ENCODE measurements around the gene KCNC2. TPM values are rescaled to one million over a fixed set of nuclear protein-coding genes. Genes with fewer than 3 reads are reported as not detected.

KCNC2 gene
- polyA plus RNA-seq, 4 donors = 0.51 to 0.66 (median 0.57) TPM

DNA sequence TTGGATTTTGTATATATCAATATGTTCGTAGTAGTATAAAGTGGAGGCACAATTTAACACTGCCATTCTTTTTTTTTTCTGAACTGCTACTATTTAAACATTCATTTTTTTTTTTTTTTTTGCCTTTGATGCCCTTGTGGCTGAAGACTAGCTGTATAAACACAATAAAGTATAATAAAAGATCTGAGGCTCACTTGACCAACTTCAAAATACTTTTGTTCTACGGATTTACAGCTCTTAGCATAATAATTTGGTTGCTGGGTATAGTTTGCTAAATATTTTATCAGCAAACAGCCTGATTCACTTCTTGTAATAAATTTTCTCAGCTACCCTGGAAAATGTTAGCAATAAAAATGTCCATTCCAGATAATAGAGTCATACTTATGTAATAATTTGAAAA lies 128.3 kb downstream of the KCNC2 start:
- DNase-seq (ENCODE audit: low read depth in 4 of 4, low spot score in 3 of 4) = no peak

DNA sequence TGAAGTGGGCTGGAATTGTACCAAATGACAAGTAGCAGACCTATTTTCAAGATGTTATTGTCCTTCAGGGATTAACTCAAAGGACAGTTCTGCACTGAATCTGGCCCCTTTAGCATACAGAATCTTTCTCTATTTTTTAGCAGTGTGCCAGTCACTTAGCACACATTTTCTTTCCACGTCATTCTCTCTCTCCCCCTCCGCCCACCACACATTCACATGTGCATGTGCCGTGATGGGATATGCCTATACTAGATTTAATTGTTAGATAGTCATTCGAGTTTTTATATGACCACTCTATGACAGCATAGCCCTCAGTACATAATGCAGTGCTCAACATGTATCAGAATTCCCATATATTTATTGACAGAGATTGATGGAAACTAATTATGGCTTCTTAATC lies 129.1 kb downstream of the KCNC2 start:
- DNase-seq (ENCODE audit: low read depth in 4 of 4, low spot score in 3 of 4) = no peak

DNA sequence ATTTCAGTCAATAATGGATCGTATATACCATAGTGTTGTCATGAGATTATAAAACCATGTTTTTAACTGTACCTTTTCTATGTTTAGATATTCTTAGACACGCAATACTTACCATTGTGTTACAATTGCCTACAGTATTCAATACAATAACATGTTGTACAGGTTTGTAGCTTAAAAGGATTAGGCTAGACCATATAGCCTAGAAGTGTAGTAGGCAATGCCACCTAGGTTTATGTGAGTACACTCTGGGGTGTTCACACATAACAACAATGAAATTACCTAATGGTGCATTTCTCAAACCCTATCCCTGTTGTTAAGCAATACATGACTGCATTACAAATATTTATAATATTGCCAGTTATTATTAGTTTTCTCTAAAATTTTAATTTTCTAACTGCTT lies 144.2 kb downstream of the KCNC2 start:
- no peak for DNase-seq (ENCODE audit: low read depth in 4 of 4, low spot score in 3 of 4)

GRCh38 chr12:75062691-75063090 lies 146.9 kb downstream of the KCNC2 start:
- DNase-seq (ENCODE audit: low read depth in 4 of 4, low spot score in 3 of 4) = no peak

DNA sequence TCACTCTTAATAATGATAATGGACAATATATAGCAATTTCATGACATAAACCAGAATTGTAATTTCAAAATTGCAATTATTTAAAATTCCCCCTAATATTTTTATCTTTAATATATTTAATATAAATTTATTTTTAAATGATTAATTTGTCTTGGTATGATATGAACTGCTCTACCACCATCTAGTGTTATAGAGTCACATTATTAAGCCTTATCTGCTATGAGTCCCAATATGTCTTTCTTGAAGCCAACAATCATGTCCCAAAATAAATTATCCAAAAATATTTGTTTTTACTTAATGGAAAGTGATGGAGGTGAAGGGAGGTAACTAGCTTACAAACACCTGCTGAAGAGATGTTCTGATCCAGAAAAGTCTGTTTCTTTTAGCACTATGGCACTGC lies 151.4 kb downstream of the KCNC2 start:
- DNase-seq (ENCODE audit: low read depth in 4 of 4, low spot score in 3 of 4) = no peak

DNA sequence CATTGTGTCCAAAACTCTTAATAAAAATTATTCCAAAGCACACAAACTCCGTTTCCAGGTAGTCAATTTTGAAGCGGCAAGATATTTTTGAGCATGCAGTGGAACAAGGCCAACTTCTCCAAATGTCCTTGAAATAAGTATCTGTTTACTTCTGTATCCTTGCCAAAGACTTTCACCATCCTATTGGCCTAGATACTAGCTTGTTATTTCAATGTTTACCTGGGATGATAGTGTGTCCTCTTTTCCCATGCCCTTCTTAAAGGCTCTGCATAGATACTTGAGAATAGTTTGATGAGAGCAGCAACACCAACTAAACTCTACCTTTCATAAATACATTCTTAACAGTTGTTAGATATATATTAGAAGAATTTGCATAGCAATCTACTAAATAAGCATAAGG lies 160.9 kb downstream of the KCNC2 start:
- DNase-seq (ENCODE audit: low read depth in 4 of 4, low spot score in 3 of 4) = no peak

DNA sequence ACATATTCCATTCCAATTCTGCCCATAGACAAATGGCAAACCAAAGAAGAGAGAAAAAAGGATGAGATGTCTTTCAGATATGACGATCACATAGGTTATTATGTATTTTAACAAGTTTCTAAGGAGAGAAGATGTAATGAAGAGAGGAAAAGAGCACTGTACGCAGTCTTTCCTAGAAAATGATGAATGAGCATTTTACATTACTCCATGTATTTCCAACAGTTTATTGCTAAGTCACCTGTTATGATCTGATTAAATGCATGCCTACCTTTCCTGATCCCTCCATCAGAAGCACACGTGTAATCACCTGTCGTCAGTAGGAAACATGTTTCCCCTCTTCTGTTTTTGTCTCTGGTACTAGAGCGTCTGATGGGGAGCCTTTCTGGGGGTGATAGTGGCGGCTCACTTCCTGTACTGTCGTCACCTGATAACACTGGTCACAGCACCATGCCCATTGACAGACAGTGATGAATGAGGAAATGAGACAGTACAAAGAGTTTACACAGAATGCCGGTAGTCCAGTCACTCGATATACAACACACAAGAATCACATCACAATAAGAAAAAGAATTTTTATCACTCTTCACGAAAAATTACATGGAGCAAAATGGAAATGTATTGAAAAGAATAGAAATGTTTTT lies 161.6 kb downstream of the KCNC2 start:
- no peak for DNase-seq (ENCODE audit: low read depth in 4 of 4, low spot score in 3 of 4)

DNA sequence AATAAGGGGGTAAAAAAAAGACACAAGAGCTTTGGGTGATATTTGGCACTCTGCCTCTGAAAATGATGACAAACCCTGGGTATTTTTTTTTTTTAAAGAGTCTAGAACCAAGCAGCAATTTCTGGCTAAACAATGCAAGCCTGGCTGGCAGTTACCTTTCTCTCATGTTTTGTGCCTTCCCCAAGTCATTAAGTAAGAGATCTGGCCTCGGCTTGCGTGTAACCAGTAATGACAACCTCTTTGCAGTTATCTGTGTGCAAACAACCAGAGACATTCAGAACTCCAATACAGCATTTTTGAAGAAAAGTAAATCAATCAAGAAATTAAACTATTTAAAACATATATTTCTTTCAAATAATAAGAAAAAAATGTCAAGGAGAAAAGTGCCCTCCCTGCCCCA lies 167.5 kb downstream of the KCNC2 start:
- no peak for DNase-seq (ENCODE audit: low read depth in 4 of 4, low spot score in 3 of 4)

- DNase-seq (ENCODE audit: low read depth in 4 of 4, low spot score in 3 of 4) = no peak
Observed at GRCh38 chr12:75041472-75041871, 168.2 kb downstream of the KCNC2 start.

- no peak for DNase-seq (ENCODE audit: low read depth in 4 of 4, low spot score in 3 of 4)
Observed at GRCh38 chr12:75020068-75020557, 189.5 kb downstream of the KCNC2 start.

GRCh38 chr12:75011120-75011519 lies 198.5 kb downstream of the KCNC2 start:
- DNase-seq (ENCODE audit: low read depth in 4 of 4, low spot score in 3 of 4) = peak in 3 of 4 donors; percentile 33 to 60 (median 36)

- no peak for DNase-seq (ENCODE audit: low read depth in 4 of 4, low spot score in 3 of 4)
Observed at GRCh38 chr12:75007133-75007532, 202.5 kb downstream of the KCNC2 start.

GRCh38 chr12:75000120-75000519 lies 209.5 kb downstream of the KCNC2 start:
- no peak for DNase-seq (ENCODE audit: low read depth in 4 of 4, low spot score in 3 of 4)

GRCh38 chr12:74999474-74999873 lies 210.2 kb downstream of the KCNC2 start:
- no peak for DNase-seq (ENCODE audit: low read depth in 4 of 4, low spot score in 3 of 4)

Other genes with a start within 250 kb of the KCNC2 start
- 1 to 10 TPM; 6.7 to 9.8 (median 8.5) TPM for gene CAPS2, start 120.5 kb upstream of the KCNC2 start, polyA plus RNA-seq (ENCODE audit: insufficient read length in 4 of 4)
- gene GLIPR1L1, start 124.8 kb upstream of the KCNC2 start, polyA plus RNA-seq (ENCODE audit: insufficient read length in 4 of 4) = under 1 TPM; 0.27 to 0.51 (median 0.38) TPM
- gene GLIPR1L2, start 181.2 kb upstream of the KCNC2 start, polyA plus RNA-seq (ENCODE audit: insufficient read length in 4 of 4) = 1 to 10 TPM; 2.9 to 4.7 (median 3.2) TPM

Data from right renal pelvis (tissue), 4 donors.